Measurements from ENCODE around the gene WNT2B. TPM values are rescaled to one million over a fixed set of nuclear protein-coding genes. Genes with fewer than 3 reads are reported as not detected.

The WNT2B gene
- 1.0 to 1.2 TPM (median 1.0 TPM) in 3 replicates for total RNA-seq (2021)
- percentile 41 among the genes with signal in this experiment for Bru-seq, nascent RNA
- long read RNA-seq, experiment 1, partial matches to known transcripts, result 0 of 1 reads
- long read RNA-seq, experiment 1, other reads (novel, unspliced or antisense), result 1 of 1 reads
- long read RNA-seq, experiment 2, result 0 reads
- long read RNA-seq, experiment 3, partial matches to known transcripts, result 1 of 1 reads
- long read RNA-seq, experiment 3, other reads (novel, unspliced or antisense), result 0 of 1 reads

DNA sequence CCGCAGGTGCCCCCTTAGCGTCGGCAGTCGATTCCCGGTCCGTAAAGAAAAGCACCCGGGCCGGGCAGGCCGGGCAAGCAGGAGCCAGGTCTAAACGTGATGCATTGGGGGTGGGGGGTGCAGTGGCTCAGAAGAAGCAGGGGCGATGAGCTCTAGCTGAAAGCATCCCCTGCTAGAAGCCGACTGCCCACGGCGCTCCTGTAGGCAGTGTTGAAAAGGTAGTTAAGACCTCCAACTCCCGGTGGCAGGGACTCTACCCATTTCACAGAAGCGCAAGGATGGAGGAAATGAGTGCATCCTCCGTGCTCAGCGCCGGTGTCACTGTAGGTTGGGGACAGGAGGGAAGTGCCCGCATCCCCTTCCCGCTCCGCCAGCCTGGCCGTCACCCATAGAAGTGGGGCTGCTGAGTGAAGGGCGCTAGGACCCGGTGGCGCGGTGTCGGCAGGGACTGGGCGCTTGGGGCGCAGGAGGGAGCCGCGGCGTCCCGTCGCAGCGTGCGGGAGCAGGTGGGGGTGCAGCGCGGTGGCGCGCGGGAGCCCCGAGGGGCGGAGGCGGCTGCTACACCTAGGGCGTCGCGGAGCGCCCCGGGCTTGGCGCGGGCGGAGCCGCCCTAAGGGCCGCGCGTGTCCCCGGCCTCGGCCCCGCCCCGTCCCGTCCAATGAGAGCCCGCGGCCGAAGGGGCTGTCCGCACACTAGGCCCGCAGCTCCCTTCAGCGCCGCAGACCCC, at the start of gene WNT2B:
WNT2B (plus strand) TSS at position 688 of the 727 bp plus-strand sequence. CDS start 298 bp downstream, outside the sequence.
- peak; percentile 76 for DNase-seq (ENCODE audit: low spot score)
- H3K9me3 Mint-ChIP-seq, result no peaks in the 10 kb centered on the region
- H3K27me3 Mint-ChIP-seq (ENCODE audit: low read depth), result peaks cover 93% of the 10 kb centered on the region
- no peaks in the 10 kb centered on the region for H3K36me3 Mint-ChIP-seq
- no peak within 1 kb of the TSS for H3K27ac Mint-ChIP-seq
- H3K4me1 Mint-ChIP-seq, result peaks cover 21% of the 10 kb centered on the region
- CTCF ChIA-PET, result interaction anchor here (0.8 to 2.7 kb wide), 8 partner anchors 16 to 222 kb away, joined by 3 to 9 read pairs (median 8); partner anchors contain the start of genes MOV10 and PPM1J
- POLR2A ChIA-PET, result interaction anchor here (0.5 to 1.3 kb wide), 3 partner anchors 50 to 1516 kb away, joined by 3 to 4 read pairs (median 3); no protein-coding TSS in a partner anchor
- peak within 1 kb of the TSS; percentile 83 for H3K4me3 Mint-ChIP-seq
- peak; percentile 56 for ATAC-seq
- TF ChIP-seq, protein P1, sequence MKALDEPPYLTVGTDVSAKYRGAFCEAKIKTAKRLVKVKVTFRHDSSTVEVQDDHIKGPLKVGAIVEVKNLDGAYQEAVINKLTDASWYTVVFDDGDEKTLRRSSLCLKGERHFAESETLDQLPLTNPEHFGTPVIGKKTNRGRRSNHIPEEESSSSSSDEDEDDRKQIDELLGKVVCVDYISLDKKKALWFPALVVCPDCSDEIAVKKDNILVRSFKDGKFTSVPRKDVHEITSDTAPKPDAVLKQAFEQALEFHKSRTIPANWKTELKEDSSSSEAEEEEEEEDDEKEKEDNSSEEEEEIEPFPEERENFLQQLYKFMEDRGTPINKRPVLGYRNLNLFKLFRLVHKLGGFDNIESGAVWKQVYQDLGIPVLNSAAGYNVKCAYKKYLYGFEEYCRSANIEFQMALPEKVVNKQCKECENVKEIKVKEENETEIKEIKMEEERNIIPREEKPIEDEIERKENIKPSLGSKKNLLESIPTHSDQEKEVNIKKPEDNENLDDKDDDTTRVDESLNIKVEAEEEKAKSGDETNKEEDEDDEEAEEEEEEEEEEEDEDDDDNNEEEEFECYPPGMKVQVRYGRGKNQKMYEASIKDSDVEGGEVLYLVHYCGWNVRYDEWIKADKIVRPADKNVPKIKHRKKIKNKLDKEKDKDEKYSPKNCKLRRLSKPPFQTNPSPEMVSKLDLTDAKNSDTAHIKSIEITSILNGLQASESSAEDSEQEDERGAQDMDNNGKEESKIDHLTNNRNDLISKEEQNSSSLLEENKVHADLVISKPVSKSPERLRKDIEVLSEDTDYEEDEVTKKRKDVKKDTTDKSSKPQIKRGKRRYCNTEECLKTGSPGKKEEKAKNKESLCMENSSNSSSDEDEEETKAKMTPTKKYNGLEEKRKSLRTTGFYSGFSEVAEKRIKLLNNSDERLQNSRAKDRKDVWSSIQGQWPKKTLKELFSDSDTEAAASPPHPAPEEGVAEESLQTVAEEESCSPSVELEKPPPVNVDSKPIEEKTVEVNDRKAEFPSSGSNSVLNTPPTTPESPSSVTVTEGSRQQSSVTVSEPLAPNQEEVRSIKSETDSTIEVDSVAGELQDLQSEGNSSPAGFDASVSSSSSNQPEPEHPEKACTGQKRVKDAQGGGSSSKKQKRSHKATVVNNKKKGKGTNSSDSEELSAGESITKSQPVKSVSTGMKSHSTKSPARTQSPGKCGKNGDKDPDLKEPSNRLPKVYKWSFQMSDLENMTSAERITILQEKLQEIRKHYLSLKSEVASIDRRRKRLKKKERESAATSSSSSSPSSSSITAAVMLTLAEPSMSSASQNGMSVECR (CRISPR knock-in tag; IDR thresholded peaks at IDR 0.05; ENCODE audit: borderline replicate concordance), result 0 out of 2 replicates have a peak, but pooled peaks have one; percentile 52
- TF ChIP-seq, protein P2, sequence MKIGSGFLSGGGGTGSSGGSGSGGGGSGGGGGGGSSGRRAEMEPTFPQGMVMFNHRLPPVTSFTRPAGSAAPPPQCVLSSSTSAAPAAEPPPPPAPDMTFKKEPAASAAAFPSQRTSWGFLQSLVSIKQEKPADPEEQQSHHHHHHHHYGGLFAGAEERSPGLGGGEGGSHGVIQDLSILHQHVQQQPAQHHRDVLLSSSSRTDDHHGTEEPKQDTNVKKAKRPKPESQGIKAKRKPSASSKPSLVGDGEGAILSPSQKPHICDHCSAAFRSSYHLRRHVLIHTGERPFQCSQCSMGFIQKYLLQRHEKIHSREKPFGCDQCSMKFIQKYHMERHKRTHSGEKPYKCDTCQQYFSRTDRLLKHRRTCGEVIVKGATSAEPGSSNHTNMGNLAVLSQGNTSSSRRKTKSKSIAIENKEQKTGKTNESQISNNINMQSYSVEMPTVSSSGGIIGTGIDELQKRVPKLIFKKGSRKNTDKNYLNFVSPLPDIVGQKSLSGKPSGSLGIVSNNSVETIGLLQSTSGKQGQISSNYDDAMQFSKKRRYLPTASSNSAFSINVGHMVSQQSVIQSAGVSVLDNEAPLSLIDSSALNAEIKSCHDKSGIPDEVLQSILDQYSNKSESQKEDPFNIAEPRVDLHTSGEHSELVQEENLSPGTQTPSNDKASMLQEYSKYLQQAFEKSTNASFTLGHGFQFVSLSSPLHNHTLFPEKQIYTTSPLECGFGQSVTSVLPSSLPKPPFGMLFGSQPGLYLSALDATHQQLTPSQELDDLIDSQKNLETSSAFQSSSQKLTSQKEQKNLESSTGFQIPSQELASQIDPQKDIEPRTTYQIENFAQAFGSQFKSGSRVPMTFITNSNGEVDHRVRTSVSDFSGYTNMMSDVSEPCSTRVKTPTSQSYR (CRISPR knock-in tag; IDR thresholded peaks at IDR 0.05), result no peak
- peak; percentile 38; the same call in 1 of the 2 replicates for TF ChIP-seq ZNF423 (CRISPR knock-in tag; IDR thresholded peaks at IDR 0.05)
- no peak for TF ChIP-seq ELF4 (CRISPR knock-in tag; IDR thresholded peaks at IDR 0.05; ENCODE audit: low read depth)
- TF ChIP-seq, protein P3, sequence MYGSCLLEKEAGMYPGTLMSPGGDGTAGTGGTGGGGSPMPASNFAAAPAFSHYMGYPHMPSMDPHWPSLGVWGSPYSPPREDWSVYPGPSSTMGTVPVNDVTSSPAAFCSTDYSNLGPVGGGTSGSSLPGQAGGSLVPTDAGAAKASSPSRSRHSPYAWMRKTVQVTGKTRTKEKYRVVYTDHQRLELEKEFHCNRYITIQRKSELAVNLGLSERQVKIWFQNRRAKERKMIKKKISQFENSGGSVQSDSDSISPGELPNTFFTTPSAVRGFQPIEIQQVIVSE (CRISPR knock-in tag; IDR thresholded peaks at IDR 0.05; ENCODE audit: borderline replicate concordance), result no peak
- TF ChIP-seq, protein P4, sequence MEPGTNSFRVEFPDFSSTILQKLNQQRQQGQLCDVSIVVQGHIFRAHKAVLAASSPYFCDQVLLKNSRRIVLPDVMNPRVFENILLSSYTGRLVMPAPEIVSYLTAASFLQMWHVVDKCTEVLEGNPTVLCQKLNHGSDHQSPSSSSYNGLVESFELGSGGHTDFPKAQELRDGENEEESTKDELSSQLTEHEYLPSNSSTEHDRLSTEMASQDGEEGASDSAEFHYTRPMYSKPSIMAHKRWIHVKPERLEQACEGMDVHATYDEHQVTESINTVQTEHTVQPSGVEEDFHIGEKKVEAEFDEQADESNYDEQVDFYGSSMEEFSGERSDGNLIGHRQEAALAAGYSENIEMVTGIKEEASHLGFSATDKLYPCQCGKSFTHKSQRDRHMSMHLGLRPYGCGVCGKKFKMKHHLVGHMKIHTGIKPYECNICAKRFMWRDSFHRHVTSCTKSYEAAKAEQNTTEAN (CRISPR knock-in tag; IDR thresholded peaks at IDR 0.05), result no peak
- 0 out of 2 replicates have a peak, but pooled peaks have one; percentile 55 for TF ChIP-seq KAT7 (CRISPR knock-in tag; IDR thresholded peaks at IDR 0.05; ENCODE audit: borderline replicate concordance)
- TF ChIP-seq ZNF219 (CRISPR knock-in tag; IDR thresholded peaks at IDR 0.05; ENCODE audit: borderline replicate concordance), result 0 out of 2 replicates have a peak, but pooled peaks have one; percentile 61
- TF ChIP-seq, protein P5, sequence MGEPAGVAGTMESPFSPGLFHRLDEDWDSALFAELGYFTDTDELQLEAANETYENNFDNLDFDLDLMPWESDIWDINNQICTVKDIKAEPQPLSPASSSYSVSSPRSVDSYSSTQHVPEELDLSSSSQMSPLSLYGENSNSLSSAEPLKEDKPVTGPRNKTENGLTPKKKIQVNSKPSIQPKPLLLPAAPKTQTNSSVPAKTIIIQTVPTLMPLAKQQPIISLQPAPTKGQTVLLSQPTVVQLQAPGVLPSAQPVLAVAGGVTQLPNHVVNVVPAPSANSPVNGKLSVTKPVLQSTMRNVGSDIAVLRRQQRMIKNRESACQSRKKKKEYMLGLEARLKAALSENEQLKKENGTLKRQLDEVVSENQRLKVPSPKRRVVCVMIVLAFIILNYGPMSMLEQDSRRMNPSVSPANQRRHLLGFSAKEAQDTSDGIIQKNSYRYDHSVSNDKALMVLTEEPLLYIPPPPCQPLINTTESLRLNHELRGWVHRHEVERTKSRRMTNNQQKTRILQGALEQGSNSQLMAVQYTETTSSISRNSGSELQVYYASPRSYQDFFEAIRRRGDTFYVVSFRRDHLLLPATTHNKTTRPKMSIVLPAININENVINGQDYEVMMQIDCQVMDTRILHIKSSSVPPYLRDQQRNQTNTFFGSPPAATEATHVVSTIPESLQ (CRISPR knock-in tag; IDR thresholded peaks at IDR 0.05), result no peak
- TF ChIP-seq, protein P6, sequence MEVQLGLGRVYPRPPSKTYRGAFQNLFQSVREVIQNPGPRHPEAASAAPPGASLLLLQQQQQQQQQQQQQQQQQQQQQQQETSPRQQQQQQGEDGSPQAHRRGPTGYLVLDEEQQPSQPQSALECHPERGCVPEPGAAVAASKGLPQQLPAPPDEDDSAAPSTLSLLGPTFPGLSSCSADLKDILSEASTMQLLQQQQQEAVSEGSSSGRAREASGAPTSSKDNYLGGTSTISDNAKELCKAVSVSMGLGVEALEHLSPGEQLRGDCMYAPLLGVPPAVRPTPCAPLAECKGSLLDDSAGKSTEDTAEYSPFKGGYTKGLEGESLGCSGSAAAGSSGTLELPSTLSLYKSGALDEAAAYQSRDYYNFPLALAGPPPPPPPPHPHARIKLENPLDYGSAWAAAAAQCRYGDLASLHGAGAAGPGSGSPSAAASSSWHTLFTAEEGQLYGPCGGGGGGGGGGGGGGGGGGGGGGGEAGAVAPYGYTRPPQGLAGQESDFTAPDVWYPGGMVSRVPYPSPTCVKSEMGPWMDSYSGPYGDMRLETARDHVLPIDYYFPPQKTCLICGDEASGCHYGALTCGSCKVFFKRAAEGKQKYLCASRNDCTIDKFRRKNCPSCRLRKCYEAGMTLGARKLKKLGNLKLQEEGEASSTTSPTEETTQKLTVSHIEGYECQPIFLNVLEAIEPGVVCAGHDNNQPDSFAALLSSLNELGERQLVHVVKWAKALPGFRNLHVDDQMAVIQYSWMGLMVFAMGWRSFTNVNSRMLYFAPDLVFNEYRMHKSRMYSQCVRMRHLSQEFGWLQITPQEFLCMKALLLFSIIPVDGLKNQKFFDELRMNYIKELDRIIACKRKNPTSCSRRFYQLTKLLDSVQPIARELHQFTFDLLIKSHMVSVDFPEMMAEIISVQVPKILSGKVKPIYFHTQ (CRISPR knock-in tag; IDR thresholded peaks at IDR 0.05), result no peak
- TF ChIP-seq, protein P7, sequence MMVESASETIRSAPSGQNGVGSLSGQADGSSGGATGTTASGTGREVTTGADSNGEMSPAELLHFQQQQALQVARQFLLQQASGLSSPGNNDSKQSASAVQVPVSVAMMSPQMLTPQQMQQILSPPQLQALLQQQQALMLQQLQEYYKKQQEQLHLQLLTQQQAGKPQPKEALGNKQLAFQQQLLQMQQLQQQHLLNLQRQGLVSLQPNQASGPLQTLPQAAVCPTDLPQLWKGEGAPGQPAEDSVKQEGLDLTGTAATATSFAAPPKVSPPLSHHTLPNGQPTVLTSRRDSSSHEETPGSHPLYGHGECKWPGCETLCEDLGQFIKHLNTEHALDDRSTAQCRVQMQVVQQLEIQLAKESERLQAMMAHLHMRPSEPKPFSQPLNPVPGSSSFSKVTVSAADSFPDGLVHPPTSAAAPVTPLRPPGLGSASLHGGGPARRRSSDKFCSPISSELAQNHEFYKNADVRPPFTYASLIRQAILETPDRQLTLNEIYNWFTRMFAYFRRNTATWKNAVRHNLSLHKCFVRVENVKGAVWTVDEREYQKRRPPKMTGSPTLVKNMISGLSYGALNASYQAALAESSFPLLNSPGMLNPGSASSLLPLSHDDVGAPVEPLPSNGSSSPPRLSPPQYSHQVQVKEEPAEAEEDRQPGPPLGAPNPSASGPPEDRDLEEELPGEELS (CRISPR knock-in tag; IDR thresholded peaks at IDR 0.05), result 0 out of 2 replicates have a peak, but pooled peaks have one; percentile 53
- TF ChIP-seq TEAD1 (CRISPR knock-in tag; IDR thresholded peaks at IDR 0.05), result 0 out of 2 replicates have a peak, but pooled peaks have one; percentile 4
- TF ChIP-seq, protein P8, sequence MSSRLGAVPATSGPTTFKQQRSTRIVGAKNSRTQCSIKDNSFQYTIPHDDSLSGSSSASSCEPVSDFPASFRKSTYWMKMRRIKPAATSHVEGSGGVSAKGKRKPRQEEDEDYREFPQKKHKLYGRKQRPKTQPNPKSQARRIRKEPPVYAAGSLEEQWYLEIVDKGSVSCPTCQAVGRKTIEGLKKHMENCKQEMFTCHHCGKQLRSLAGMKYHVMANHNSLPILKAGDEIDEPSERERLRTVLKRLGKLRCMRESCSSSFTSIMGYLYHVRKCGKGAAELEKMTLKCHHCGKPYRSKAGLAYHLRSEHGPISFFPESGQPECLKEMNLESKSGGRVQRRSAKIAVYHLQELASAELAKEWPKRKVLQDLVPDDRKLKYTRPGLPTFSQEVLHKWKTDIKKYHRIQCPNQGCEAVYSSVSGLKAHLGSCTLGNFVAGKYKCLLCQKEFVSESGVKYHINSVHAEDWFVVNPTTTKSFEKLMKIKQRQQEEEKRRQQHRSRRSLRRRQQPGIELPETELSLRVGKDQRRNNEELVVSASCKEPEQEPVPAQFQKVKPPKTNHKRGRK (CRISPR knock-in tag; IDR thresholded peaks at IDR 0.05; ENCODE audit: borderline replicate concordance), result no peak

Data from WTC11 (cell line).